GM19239 (cell line): ENCODE data around the gene CGB7.
"Not testable (repeated sequence)": the region's sequence is repeated elsewhere in the genome, so short reads cannot be mapped to it uniquely, and the experiment has no call there.

Experiments used
- DNase-seq: peaks from one replicate; pipeline ENCODE4 v3.0.0; 2011; ENCODE audit warnings: low spot score; ENCODE audit not compliant: insufficient read length
- FAIRE-seq: peaks from 2 replicates; lab custom pipeline; 2011; peaks lifted over from hg19 to GRCh38; lab: Jason Lieb, UNC

Gene CGB7

DNA sequence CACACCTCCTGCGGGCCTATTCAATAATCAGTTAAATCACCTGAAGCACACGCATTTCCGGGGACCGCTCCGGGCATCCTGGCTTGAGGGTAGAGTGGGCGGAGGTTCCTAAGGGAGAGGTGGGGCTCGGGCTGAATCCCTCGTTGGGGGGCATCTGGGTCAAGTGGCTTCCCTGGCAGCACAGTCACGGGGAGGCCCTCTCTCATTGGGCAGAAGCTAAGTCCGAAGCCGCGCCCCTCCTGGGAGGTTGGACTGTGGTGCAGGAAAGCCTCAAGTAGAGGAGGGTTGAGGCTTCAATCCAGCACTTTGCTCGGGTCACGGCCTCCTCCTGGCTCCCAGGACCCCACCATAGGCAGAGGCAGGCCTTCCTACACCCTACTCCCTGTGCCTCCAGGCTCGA is 14.0 kb downstream of the CGB7 start, which contains the start of gene CGB5:
TSS of gene CGB5 (plus strand) at position 301 of the 400 bp plus-strand sequence. CDS start 362 bp downstream, outside the sequence.
- FAIRE-seq, DNase-seq: not testable (repeated sequence)

GRCh38 chr19:49042666-49043065 is 14.9 kb downstream of the CGB7 start:
- not testable (repeated sequence) for DNase-seq, FAIRE-seq

DNA sequence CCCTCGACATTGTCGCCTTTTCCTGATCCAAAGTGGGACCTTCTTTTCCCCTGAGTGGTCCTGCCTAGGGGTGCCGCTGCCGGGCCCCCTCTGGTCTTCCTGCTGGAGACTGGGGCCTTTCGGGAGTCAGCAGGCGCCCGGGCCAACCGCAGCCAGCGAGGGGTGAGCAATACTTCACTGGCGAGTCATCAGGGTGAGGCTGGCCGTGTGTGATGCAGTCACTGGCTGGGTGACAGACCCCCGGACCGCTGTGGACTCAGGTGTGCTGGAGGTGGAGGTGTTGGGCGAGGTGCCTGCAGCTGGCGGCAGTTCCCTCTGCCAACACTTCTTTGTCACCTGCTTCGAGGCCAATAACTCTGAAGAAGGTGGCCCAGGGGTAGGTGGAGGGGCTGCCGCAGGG is 15.4 kb downstream of the CGB7 start:
- DNase-seq (no peak), FAIRE-seq (no peak)

- not testable (repeated sequence) for FAIRE-seq, DNase-seq
Observed at GRCh38 chr19:49039736-49040135, 17.8 kb downstream of the CGB7 start.

DNA sequence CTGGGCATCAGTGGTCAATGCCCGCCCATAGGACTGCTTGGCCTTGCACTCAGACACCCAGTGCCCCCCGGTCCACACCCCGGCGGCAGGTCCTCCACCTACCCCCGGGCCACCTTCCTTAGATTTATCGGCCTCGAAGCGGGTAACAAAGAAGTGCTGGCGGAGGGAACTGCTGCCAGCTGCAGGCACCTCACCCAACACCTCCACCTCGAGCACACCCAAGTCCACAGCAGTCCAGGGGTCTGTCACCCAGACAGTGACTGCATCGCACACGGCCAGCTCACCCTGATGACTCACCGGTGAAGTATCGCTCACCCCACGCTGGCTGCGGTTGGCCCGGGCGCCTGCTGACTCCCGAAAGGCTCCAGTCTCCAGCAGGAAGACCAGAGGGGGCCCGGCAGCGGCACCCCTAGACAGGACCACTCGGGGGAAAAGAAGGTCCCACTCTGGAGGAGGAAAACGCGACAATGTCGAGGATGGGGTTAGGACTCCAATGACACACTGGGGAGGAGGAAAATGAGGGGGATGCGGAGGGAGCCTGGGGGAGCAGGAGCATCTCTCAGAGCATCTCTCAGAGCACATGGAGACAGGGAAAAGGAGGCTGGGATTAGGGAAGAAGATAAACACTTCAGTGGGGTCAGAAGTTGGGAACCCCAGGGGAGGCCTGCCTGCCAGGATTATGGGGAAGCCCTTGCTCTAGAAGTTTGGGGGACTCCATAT is 18.8 kb downstream of the CGB7 start:
- not testable (repeated sequence) for FAIRE-seq

DNA sequence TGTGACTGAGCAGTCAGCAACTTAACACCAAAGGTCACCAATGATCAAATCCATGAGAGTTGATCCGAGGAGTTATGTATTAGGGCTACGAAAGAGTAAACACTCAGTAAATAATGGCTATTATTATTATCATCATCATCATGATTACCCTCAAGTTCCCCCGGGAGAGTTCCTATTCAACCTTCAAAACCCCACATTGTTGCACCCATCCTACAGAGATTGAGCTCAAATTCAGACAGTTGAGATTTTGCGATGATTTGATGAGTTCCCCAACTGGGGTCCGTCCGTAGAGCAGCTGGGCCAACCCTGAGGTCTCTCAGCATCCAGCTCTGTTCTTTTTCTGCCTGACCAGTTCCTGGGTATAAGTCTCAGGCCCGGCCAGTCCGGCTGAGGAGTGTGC is 19.4 kb downstream of the CGB7 start:
- not testable (repeated sequence) for DNase-seq, FAIRE-seq

More for the DNA sequence above, 18.8 kb downstream of the CGB7 start:
- DNase-seq: not testable (repeated sequence)

DNA sequence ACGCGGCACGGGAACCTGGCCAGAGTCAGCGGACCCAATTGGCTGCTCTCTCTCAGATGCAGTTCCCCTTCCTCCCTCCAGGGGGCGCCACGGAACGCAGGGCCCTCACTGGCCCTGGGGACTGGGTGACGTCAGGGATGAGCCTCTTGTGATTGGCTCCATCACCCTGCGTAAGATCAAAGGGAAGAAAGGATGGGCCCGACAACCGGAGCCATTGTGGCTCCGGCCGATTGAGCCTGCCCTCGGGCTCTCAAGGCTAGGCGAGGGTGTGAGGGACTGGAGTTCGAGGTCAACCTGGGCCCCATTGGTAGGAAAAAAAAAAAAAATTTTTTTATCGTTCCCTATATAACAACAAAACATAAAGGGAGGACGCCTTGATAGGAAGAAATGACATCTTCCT is 20.7 kb downstream of the CGB7 start, which contains the start of gene CGB1:
TSS of gene CGB1 (minus strand) at position 81 of the 400 bp plus-strand sequence. CDS start 184 bp downstream, outside the sequence.
- DNase-seq, FAIRE-seq: not testable (repeated sequence)

- not testable (repeated sequence) for FAIRE-seq, DNase-seq
Observed at GRCh38 chr19:49031642-49032301, 25.8 kb downstream of the CGB7 start, which contains the start of gene CGB2. CGB2 (plus strand) TSS chr19:49031890; CDS start chr19:49032096, 206 bp downstream.

DNA sequence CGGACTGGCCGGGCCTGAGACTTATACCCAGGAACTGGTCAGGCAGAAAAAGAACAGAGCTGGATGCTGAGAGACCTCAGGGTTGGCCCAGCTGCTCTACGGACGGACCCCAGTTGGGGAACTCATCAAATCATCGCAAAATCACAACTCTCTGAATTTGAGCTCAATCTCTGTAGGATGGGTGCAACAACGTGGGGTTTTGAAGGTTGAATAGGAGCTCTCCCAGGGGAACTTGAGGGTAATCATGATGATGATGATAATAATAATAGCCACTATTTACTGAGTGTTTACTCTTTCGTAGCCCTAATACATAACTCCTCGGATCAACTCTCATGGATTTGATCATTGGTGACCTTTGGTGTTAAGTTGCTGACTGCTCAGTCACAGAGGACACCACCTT is 27.2 kb downstream of the CGB7 start:
- FAIRE-seq, DNase-seq: not testable (repeated sequence)

DNA sequence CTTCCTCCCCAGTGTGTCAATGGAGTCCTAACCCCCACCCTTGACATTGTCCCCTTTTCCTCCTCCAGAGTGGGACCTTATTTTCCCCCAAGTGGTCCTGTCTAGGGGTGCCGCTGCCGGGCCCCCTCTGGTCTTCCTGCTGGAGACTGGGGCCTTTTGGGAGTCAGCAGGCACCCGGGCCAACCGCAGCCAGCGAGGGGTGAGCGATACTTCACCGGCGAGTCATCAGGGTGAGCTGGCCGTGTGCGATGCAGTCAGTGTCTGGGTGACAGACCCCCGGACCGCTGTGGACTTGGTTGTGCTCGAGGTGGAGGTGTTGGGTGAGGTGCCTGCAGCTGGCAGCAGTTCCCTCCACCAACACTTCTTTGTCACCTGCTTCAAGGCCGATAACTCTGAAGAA is 27.8 kb downstream of the CGB7 start:
- FAIRE-seq, DNase-seq: not testable (repeated sequence)

GRCh38 chr19:49028686-49029085 is 28.9 kb downstream of the CGB7 start:
- FAIRE-seq: not testable (repeated sequence)

DNA sequence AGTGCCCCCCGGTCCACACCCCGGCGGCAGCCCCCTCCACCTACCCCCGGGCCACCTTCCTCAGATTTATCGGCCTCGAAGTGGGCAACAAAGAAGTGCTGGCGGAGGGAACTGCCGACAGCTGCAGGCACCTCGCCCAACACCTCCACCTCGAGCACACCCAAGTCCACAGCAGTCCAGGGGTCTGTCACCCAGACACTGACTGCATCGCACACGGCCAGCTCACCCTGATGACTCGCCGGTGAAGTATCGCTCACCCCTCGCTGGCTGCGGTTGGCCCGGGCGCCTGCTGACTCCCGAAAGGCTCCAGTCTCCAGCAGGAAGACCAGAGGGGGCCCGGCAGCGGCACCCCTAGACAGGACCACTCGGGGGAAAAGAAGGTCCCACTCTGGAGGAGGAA is 31.9 kb downstream of the CGB7 start:
- not testable (repeated sequence) for FAIRE-seq, DNase-seq

More at GRCh38 chr19:49028686-49029085, 28.9 kb downstream of the CGB7 start:
- DNase-seq: not testable (repeated sequence)

- FAIRE-seq, DNase-seq: not testable (repeated sequence)
Observed at GRCh38 chr19:49025088-49025487, 32.5 kb downstream of the CGB7 start.

DNA sequence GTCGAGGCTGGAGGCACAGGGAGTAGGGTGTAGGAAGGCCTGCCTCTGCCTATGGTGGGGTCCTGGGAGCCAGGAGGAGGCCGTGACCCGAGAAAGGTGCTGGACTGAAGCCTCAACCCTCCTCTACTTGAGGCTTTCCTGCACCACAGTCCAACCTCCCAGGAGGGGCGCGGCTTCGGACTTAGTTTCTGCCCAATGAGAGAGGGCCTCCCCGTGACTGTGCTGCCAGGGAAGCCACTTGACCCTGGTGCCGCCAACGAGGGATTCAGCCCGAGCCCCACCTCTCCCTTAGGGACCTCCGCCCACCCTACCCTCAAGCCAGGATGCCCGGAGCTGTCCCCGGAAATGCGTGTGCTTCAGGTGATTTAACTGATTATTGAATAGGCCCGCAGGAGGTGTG is 33.3 kb downstream of the CGB7 start, which contains the start of gene CGB3:
TSS of gene CGB3 (minus strand) at position 101 of the 400 bp plus-strand sequence. CDS start 362 bp downstream, outside the sequence.
- DNase-seq, FAIRE-seq: not testable (repeated sequence)

GRCh38 chr19:49022116-49022515 is 35.4 kb downstream of the CGB7 start:
- FAIRE-seq (no peak), DNase-seq (no peak)

GRCh38 chr19:49020931-49021895 is 36.3 kb downstream of the CGB7 start:
- no peak for FAIRE-seq
- DNase-seq: no peak

DNA sequence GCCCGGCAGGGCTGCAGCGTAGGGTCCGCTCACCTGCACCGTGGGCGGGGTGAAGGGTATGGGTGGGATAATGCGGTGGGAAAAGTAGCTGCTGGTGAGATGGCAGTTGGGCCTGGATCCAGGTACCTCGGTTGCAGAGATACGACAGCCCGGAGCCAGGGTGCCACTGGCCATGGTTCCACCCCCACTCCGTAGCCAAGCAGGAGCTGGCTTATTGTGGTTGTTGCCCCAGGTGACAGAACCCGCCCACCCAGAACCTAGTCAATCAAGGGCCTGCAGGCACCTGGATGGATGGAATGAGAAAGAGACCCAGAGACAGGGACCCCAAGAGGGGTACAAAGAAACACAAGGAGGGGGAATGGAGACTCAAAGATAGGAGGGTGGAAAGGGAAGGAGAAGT is 37.2 kb downstream of the CGB7 start:
- DNase-seq (no peak), FAIRE-seq (no peak)

DNA sequence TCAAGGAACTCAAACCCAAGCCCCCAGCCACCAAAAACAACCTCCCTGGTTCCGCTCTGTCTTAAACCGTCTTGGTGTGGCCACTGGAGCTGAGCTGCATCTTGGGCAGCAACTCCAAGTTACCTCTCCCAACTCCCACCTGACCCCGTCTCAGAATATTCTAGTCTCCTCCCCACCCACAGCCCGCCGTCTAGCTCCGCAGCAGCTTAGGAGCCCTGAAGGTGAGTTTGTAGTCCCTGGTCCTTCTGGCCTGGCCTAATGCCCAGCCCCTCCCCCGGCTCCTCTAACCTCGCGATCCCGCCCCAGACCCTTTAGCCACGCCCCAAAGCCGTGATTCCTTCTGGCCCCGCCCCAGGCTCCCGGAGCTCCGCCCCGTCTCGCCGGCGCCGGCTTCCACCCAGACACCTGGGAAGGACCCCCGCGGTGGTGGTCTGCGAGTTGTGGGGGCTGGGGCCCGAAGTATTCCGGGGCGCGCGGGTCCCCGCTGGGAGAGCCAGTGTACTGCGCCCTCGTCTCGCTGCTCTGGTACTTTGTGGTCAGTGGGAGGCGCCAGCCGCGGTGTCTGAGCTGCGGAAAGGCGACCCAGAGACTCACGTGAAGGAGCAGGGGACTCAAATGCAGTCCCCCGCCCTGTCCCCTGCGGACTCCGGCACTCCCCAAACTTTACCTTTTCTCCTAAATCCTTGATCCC is 38.2 kb downstream of the CGB7 start:
- peak; percentile 71 for DNase-seq
- FAIRE-seq: no peak
